Measurements from ENCODE around the gene JMY.
"Not testable (repeated sequence)": the region's sequence is repeated elsewhere in the genome, so short reads cannot be mapped to it uniquely, and the experiment has no call there.

Gene JMY

DNA sequence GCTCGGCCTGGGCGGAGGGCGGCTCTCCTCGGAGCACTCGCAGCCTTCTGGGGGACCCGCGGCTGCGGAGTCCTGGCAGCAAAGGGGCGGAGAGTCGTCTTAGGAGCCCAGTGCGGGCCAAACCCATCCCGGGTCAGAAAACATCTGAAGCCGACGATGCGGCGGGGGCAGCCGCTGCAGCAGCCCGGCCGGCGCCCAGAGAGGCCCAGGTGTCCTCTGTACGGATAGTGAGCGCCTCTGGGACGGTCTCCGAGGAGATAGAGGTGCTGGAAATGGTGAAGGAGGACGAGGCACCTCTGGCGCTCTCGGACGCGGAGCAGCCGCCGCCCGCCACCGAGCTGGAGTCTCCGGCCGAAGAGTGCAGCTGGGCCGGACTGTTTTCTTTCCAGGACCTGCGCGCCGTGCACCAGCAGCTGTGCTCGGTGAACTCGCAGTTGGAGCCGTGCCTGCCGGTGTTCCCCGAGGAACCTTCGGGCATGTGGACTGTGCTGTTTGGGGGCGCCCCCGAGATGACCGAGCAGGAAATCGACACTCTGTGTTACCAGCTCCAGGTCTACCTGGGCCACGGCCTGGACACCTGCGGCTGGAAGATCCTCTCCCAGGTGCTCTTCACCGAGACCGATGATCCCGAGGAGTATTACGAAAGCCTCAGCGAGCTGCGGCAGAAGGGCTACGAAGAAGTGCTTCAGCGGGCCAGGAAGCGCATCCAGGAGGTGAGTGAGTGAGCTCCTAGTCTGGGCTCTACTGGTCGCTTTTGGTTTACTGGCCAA is 1.2 kb downstream of the JMY start:
- DNase-seq: peak; percentile 10

DNA sequence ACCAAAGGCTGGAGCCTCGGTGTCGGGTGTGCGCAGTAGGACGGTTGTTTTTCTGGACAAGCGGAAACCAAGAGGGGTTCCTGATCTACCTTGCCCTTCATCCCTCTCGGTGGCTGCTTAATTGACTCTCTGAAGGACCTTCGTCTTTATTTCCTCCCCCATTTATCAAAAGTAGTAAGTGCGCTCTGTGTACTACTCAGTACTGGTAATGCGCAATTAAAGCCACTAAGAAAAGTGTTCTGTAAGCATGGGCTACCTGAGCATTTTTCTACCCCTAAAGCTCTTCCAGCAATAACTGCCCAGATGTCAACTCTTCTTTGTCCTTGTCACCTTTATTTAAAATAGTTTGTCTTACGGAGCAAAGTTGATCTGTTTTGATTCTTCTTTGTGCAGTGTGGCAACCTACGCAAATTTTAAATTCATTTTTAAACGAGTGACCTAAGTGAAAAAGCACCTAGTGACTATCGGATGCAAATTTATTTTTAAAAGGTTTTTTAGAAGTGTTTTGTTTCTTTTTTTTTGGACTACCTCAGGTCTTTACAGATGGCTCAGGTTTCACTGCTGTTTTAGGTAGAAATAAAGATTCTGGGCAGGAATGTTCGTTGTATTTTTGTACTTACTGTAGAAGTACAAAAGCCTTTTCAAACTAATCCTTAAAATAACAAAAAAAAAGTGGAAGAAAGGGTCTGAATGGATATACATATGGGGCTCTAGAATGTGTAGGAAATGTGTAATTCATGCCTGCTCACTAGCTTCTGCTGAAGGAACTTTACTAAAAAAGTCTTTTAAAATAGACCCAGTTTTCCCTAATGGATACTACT is 2.0 kb downstream of the JMY start:
- no peak for DNase-seq

DNA sequence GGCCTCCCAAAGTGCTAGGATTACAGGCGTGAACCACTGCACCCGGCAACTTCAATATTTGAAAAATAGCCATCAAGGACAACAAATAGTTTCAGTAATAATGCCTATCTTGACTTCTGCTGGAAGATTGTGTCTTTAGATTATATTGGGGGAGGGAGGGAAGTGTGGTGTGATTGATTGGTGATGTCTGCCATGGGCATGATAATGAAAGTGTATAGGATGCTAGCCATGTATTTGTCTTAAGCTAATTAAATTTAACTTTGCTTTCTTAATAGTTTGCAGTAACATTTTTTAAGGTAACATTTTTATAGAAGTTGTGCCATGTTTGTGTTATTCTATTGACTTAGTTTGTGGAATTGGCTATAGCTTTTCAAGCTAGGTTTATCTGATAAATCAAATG is 4.6 kb downstream of the JMY start:
- no peak for DNase-seq

GRCh38 chr5:79241535-79241979 is 5.6 kb downstream of the JMY start:
- no peak for DNase-seq

DNA sequence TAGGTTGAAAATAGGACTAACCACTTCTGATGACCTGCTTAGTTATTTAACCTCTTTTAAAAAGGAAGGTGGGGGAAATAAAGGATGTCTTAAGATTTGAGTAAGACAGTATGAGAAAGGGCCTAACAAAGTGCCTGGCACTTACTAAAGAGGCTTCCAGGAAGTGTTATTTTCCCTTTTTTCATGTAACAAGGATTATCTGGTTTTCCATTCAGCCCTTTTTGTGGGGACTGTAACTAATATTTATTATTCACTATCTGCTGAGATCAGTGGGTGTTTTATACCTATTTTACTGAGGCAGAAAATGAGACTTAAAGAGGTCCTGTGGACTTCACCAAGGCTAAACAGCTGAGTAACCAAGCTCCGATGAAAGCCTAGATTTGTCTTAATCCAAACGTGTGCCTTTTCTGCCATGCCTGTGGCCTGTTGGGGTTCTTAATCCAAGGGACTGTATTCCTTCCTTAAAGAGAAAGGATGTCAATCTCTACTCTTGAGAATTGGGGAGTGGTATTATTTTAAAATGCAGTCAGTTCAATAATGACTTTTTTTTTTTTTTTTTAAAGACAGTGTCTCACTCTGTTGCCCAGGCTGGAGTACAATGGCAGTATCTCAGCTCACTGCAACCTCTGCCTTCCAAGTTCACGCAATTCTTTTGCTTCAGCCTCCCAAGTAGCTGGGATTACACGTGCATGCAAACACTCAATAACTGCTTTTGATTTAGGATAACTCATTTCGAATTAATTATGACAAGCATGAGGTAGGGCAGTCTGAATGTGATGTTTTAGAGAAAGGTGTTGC is 6.5 kb downstream of the JMY start:
- DNase-seq: no peak

DNA sequence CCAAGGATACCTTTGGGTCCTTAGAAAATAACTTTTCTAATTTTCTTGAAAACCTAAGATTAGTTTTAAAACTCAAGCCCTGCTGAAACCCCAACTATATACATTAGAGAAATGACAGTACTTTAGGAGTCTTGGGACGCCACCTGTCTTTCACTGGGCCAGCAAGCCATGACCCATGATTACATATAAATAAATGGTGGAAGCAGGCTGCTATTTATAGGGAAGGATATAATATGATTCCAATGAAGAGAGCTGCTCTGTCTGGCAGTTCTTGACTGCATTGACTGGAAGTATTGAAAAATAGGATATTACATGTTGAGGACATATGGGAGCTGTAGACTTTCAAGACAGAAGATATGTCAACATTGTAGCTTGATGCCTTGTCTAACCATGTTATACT is 7.3 kb downstream of the JMY start:
- DNase-seq: no peak

DNA sequence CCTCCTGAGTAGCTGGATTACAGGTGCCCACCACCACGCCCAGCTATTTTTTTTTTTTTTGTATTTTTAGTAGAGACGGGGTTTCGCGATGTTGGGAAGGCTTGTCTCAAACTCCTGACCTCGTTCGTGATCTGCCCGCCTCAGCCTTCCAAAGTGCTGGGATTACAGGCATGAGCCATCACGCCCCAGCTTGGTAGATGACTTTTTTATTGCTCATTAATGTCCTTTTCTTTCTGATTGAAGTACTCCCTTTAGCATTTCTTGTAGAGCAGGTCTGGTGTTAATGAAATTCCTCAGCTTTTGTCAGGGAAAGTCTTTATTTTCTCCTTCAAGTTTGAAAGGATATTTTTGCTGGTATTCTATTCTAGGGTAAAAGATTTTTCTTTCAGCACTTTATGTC is 18.1 kb downstream of the JMY start:
- not testable (repeated sequence) for DNase-seq

DNA sequence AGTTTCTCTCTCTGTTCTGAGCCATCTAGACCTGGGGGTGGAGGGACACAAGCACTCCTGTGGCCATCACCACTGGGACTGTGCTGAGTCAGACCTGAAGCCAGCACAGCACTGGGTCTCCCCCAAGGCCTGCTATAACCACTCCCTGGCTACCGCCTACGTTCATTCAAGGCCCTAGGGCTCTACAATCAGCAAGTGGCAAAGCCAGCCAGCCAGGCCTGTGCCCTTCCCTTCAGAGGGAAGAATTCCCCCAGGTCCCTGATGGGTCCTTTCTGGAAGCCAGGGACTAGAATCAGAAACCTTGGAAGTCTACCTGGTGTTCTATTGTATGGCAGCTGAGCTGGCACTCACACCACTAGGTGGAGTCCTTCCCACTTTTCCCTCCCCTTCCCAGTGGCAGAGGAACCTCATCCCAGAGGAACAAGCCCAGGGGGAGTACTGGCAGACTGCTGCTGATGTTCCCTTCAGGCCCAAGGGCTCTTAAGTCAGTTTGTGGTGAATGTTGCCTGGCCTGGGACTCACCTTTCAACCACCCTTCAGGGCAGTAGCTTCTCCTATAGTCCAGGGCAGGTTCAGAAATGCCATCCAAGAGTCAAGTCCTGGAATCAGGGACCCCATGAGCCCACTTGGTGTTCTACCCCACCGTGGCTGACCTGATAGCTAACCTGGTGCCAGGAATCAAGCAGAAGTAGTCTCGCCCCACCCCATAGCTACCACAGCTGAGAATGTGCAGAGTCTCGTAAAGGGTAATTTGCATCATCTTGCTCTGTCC is 20.0 kb downstream of the JMY start:
- no peak for DNase-seq

- no peak for DNase-seq
Measured at GRCh38 chr5:79256563-79256962, 20.6 kb downstream of the JMY start.

DNA sequence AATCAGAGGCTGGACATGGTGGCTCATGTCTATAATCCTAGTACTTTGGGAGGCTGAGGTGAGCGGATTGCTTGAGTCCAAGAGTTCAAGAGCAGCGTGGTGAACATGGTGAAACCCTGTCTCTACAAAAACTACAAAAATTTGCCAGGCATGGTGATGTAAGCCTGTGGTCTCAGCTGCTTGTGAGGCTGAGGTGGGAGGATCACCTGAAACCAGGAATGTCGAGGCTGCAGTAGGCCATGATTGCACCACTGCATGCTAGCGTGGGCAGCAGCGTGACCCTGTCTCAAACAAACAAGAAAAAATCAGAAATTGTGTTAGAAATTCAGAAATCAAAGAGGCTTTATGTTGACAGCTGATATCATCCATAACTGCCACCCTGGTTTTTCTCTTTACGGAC is 21.4 kb downstream of the JMY start:
- no peak for DNase-seq

DNA sequence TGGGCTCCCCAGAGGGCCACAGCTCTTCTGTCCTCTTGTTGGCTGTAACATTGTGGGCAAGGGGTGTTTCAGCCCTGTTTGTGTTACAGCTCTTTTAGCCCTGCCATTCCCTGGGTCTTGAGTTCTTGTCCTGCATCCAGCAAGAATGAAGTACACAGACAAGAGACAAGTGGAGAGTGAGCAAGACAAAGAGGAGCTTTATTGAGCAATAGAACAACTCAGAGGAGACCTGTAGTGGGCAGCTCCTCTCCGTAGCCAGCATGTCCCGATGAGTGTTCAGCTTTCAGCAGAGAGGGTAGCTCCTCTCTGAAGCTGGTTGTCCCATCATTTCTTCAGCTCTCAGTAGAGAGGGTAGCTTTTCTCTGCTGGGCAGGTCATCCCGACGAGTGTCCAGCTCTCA is 22.9 kb downstream of the JMY start:
- DNase-seq: no peak

DNA sequence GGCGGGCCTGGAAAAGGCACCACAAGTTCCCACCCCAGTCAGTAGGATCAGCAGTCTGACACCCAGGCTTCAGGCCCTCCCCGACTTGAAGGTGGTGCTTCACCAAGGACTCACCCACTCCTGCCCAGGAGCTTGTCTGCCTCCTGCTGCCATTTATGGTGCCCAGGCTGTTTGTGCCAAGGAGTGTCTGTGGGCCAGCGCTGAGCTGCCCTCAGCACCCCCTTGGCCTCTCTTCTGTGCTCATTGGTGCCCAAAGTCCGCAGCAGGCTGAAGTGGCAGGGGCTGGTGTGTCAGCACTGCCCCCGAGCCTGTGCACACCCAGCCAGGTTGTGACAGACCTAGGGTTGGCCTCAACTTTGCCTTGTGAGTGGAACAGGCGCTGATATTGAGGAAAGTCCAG is 23.5 kb downstream of the JMY start:
- no peak for DNase-seq

GRCh38 chr5:79259810-79260209 is 23.9 kb downstream of the JMY start:
- DNase-seq: no peak

DNA sequence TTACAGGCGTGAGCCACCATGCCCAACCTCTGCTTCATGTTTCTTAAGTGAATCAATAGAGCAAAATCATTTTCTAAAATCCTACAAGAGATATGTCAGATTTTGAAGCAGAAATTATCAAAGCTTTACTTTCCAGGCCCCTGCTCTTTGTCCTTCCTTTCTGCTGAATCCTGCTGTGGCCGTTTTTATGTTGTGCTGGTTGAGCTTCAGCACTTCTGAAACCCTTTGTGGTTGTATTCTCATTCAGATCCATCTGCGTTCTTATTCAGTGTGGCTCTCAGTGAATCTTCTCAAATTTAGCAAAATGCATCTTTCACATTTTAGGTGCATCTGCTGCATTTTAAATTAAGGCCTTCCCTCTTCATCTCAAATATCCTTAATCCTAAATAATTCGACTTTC is 26.0 kb downstream of the JMY start:
- no peak for DNase-seq

- DNase-seq: no peak
Measured at GRCh38 chr5:79263290-79263689, 27.4 kb downstream of the JMY start.

GRCh38 chr5:79267180-79267579 is 31.2 kb downstream of the JMY start:
- DNase-seq: no peak

GRCh38 chr5:79269733-79270166 is 33.8 kb downstream of the JMY start:
- no peak for DNase-seq

DNA sequence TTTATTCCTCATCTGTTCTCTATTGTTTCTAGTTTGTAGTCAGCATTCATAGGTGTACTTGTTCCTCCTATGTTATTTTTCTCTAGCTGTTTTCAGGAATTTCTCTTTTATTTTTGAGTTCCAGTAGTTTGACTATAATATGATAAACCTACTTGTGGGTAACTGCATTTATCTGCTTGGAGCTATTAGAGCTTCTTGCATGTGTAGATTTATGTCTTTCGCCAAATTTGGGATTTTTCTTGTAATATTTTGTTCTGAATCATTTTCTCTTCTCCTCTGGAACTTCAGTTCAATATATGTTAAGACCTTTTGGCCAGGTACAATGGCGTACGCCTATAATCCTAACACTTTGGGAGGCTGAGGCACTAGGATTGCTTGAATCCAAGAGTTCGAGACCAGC is 37.4 kb downstream of the JMY start:
- DNase-seq: no peak

DNA sequence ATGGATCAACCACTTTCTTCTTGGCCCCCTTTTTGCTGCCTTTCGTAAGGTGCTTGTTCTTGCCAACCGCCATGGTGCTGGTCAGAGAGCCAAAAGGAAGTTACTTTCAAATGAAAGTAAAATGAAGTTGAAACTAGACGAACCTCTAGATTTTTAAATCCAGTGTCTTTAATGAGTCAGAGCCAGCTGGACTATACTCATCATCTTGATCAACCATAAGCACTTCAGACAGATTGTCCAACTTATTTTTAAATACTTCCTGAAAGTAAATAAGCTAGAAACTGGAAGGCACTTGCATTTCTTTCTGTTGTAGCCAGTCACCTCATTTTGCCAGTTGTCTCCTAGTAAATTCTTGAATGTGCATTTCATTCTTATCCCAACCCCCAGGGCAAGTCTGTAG is 48.9 kb downstream of the JMY start:
- no peak for DNase-seq

GRCh38 chr5:79285285-79285684 is 49.4 kb downstream of the JMY start:
- DNase-seq: no peak

GRCh38 chr5:79285833-79286232 is 49.9 kb downstream of the JMY start:
- DNase-seq: no peak

GRCh38 chr5:79287380-79287779 is 51.4 kb downstream of the JMY start:
- no peak for DNase-seq

GRCh38 chr5:79287907-79288306 is 52.0 kb downstream of the JMY start:
- DNase-seq: no peak

Measured in NCI-H1092 (cell line).